Measurements from ENCODE around the gene CASKIN1. TPM values are rescaled to one million over a fixed set of nuclear protein-coding genes. Genes with fewer than 3 reads are reported as not detected.

The CASKIN1 gene
- total RNA-seq, 5 donors from 2014 or later (not counting 1 experiment from before 2014, with no cell fraction given), result 0.06 to 0.47 TPM; not detected in 3

DNA sequence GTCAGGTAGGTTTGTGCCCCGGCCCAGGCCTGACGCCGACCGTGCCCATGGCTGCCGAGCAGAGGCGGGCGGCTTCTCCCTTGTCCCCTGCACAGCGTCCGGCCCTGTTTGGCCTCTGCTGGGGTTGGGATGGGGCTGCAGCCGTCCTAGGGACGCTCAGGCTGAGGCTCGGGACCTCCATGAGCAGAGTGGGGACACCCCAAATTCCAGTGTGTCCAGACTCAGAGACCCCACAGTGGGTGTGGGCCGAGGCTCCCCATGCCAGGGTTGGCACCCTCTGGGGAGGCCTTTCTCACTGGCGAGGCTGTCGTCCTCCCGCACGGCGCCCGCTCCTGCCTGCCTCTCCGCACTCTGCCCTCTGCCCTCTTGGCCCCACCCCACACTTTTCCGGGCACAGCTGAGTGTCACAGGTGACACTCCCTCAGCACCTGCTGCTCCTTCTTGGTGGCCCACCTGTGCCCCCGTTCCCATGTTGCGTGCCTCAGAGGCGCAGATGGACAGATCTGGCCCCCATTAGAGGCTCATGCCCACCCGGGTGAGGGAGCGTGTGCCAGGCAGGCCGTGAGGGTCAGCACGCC is 24.7 kb downstream of the CASKIN1 start:
- H3K27ac Mint-ChIP-seq, result no peak overlapping the region
- H3K9me3 ChIP-seq, result no peaks in the 10 kb centered on the region
- H3K4me1 ChIP-seq (ENCODE audit: control insufficient read depth in 1 of 2, extremely low read depth in 1 of 2, insufficient read depth in 2 of 2, low read length in 2 of 2), result no peaks in the 10 kb centered on the region
- no peaks in the 10 kb centered on the region for H3K4me1 Mint-ChIP-seq
- no peak overlapping the region for H3K27ac ChIP-seq (ENCODE audit: low read length)
- no peaks in the 10 kb centered on the region for H3K9me3 Mint-ChIP-seq
- no peak overlapping the region for H3K4me3 ChIP-seq (ENCODE audit: control insufficient read depth in 1 of 2, extremely low read depth in 1 of 2, low read length in 1 of 2)
- POLR2A ChIA-PET, result no interaction called here
- ATAC-seq (replicated peaks in 1 of 4) (no peak), DNase-seq (no peak)
- no peaks in the 10 kb centered on the region for H3K27me3 Mint-ChIP-seq
- H3K36me3 ChIP-seq (ENCODE audit: control insufficient read depth in 2 of 2, extremely low read depth in 1 of 2, insufficient read depth in 1 of 2, low read length in 1 of 2), result peaks cover 33 to 39% of the 10 kb centered on the region in 2 donors
- CTCF ChIA-PET, result no interaction called here
- no peak overlapping the region for H3K4me3 Mint-ChIP-seq
- H3K36me3 Mint-ChIP-seq, result peaks cover 14% of the 10 kb centered on the region
- 99% methylated on average over 18 of the region's 28 CpGs for WGBS (ENCODE audit: insufficient coverage)
- no peaks in the 10 kb centered on the region for H3K27me3 ChIP-seq (replicated peaks in 1 of 2; ENCODE audit: control insufficient read depth in 2 of 2, extremely low read depth in 1 of 2, insufficient read depth in 2 of 2, low read length in 1 of 2)

DNA sequence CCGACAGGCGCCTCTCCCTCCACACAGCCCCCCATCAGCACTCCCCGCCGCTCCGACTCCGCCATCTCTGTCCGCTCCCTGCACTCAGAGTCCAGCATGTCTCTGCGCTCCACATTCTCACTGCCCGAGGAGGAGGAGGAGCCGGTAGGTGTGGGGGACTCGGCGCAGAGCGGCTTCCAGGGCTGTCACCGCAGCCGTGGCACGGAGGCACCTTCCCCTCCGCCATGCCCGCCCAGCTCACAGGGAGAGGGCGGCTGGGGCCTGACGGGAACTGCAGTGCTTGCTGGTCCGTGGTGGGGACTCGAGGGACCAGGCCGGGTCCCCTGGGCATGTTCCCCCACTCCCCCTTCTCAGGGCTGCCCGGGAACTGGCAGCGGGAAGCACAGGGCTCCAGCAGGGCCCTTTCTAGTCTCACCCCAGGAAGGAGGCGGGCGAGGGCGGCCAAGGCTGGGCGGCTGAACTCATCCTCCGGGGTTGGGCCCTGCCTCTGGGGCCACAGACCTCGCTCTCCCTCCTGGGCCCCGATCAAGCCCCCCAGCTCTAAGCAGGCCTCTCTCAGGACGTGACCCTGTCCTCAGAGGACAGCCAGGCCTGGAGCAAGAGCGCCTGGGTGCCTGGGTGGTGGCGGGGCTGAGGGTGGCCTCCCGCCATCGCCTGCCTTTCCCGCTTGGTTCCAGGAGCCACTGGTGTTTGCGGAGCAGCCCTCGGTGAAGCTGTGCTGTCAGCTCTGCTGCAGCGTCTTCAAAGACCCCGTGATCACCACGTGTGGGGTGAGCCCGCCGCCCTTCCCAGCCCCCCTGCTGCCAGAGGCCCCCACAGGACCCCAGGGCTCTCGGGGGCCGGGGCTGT is 25.6 kb downstream of the CASKIN1 start:
- Mint-ChIP-seq H3K4me3 (no peak overlapping the region), H3K27me3 (no peaks in the 10 kb centered on the region), H3K36me3 (peaks cover 12% of the 10 kb centered on the region), H3K27ac (no peak overlapping the region), H3K9me3 (no peaks in the 10 kb centered on the region), H3K4me1 (no peaks in the 10 kb centered on the region)
- POLR2A ChIA-PET, result no interaction called here
- WGBS (ENCODE audit: insufficient coverage), result 96% methylated on average over 34 of the region's 47 CpGs
- DNase-seq (no peak), ATAC-seq (replicated peaks in 1 of 4) (no peak)
- peaks cover 29 to 41% of the 10 kb centered on the region in 2 donors for H3K36me3 ChIP-seq (ENCODE audit: control insufficient read depth in 2 of 2, extremely low read depth in 1 of 2, insufficient read depth in 1 of 2, low read length in 1 of 2)
- no peaks in the 10 kb centered on the region for H3K4me1 ChIP-seq (ENCODE audit: control insufficient read depth in 1 of 2, extremely low read depth in 1 of 2, insufficient read depth in 2 of 2, low read length in 2 of 2)
- H3K9me3 ChIP-seq, result no peaks in the 10 kb centered on the region
- H3K4me3 ChIP-seq (ENCODE audit: control insufficient read depth in 1 of 2, extremely low read depth in 1 of 2, low read length in 1 of 2), result no peak overlapping the region
- CTCF ChIA-PET, result no interaction called here
- H3K27me3 ChIP-seq (replicated peaks in 1 of 2; ENCODE audit: control insufficient read depth in 2 of 2, extremely low read depth in 1 of 2, insufficient read depth in 2 of 2, low read length in 1 of 2), result no peaks in the 10 kb centered on the region
- H3K27ac ChIP-seq (ENCODE audit: low read length), result no peak overlapping the region

DNA sequence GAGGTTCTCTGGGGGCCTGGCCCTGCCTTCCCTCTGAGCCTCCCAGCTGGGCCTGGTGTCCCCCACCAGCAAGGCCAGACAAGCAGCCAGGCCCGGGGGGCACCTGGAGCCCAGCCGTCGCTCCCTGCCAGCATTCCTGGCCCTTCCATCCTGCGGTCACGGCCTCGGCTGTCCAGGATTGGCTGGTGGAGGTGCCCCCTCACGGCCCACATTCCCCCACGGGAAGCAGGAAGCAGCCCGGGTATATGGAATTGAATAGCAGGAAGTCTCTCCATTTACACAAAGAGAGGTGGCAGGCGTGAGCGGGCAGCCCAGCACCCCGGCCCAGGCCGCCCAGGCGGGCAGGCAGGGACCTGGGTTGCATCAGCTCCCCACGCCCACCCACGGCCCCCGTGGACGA is 26.3 kb downstream of the CASKIN1 start:
- Histone ChIP-seq H3K9me3 (no peaks in the 10 kb centered on the region), H3K4me1 (ENCODE audit: control insufficient read depth in 1 of 2, extremely low read depth in 1 of 2, insufficient read depth in 2 of 2, low read length in 2 of 2) (no peaks in the 10 kb centered on the region), H3K4me3 (ENCODE audit: control insufficient read depth in 1 of 2, extremely low read depth in 1 of 2, low read length in 1 of 2) (no peak overlapping the region), H3K27me3 (replicated peaks in 1 of 2; ENCODE audit: control insufficient read depth in 2 of 2, extremely low read depth in 1 of 2, insufficient read depth in 2 of 2, low read length in 1 of 2) (no peaks in the 10 kb centered on the region), H3K27ac (ENCODE audit: low read length) (no peak overlapping the region), H3K36me3 (ENCODE audit: control insufficient read depth in 2 of 2, extremely low read depth in 1 of 2, insufficient read depth in 1 of 2, low read length in 1 of 2) (peaks cover 24 to 36% of the 10 kb centered on the region in 2 donors)
- H3K4me1 Mint-ChIP-seq, result no peaks in the 10 kb centered on the region
- H3K4me3 Mint-ChIP-seq, result no peak overlapping the region
- no peaks in the 10 kb centered on the region for H3K27me3 Mint-ChIP-seq
- 95% methylated on average over 10 of the region's 18 CpGs for WGBS (ENCODE audit: insufficient coverage)
- no peak overlapping the region for H3K27ac Mint-ChIP-seq
- DNase-seq (no peak), ATAC-seq (replicated peaks in 1 of 4) (no peak)
- POLR2A ChIA-PET, result no interaction called here
- H3K36me3 Mint-ChIP-seq, result peaks cover 10% of the 10 kb centered on the region
- H3K9me3 Mint-ChIP-seq, result no peaks in the 10 kb centered on the region
- CTCF ChIA-PET, result no interaction called here

DNA sequence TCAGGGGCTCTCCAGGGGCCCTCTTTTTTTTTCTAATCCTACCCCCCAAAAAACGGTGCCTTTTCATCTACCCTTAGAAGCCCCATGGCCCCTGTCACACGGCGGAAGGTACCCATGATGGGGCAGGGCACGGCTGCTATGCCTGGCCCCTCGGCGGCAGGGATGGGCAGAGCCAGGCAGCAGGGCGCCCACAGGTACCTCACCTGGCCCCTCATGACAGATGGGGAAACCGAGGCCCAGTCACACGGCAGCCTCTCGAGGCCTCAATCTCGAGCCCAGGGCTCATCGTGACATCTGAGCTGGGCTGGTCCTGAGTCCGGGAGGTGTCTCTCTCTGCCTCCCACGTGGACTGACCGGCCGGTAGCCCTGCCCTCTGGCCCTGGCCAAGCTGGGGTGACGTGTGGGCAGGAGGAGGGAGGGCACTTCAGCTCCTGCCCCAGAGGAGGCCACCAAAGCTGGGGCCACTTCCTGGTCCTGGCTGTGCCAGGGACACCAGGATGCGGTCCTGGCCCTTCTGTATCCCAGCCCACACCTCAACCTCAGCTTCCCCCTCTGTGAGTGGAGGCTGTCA is 29.3 kb downstream of the CASKIN1 start:
- WGBS (ENCODE audit: insufficient coverage), result 97% methylated on average over 17 of the region's 18 CpGs
- ATAC-seq (replicated peaks in 1 of 4), result no peak
- CTCF ChIA-PET, result no interaction called here
- Mint-ChIP-seq H3K36me3 (peaks cover 3% of the 10 kb centered on the region), H3K9me3 (no peaks in the 10 kb centered on the region), H3K27ac (no peak overlapping the region), H3K4me1 (peaks cover 0 to 3% (median 2%) of the 10 kb centered on the region in 3 donors), H3K27me3 (no peaks in the 10 kb centered on the region), H3K4me3 (no peak overlapping the region)
- no peak for DNase-seq
- H3K27ac ChIP-seq (ENCODE audit: low read length), result no peak overlapping the region
- no peaks in the 10 kb centered on the region for H3K27me3 ChIP-seq (replicated peaks in 1 of 2; ENCODE audit: control insufficient read depth in 2 of 2, extremely low read depth in 1 of 2, insufficient read depth in 2 of 2, low read length in 1 of 2)
- POLR2A ChIA-PET, result no interaction called here
- no peak overlapping the region for H3K4me3 ChIP-seq (ENCODE audit: control insufficient read depth in 1 of 2, extremely low read depth in 1 of 2, low read length in 1 of 2)
- peaks cover 19 to 20% of the 10 kb centered on the region in 2 donors for H3K36me3 ChIP-seq (ENCODE audit: control insufficient read depth in 2 of 2, extremely low read depth in 1 of 2, insufficient read depth in 1 of 2, low read length in 1 of 2)
- H3K9me3 ChIP-seq, result no peaks in the 10 kb centered on the region
- H3K4me1 ChIP-seq (ENCODE audit: control insufficient read depth in 1 of 2, extremely low read depth in 1 of 2, insufficient read depth in 2 of 2, low read length in 2 of 2), result peaks cover 0 to 8% of the 10 kb centered on the region in 2 experiments

DNA sequence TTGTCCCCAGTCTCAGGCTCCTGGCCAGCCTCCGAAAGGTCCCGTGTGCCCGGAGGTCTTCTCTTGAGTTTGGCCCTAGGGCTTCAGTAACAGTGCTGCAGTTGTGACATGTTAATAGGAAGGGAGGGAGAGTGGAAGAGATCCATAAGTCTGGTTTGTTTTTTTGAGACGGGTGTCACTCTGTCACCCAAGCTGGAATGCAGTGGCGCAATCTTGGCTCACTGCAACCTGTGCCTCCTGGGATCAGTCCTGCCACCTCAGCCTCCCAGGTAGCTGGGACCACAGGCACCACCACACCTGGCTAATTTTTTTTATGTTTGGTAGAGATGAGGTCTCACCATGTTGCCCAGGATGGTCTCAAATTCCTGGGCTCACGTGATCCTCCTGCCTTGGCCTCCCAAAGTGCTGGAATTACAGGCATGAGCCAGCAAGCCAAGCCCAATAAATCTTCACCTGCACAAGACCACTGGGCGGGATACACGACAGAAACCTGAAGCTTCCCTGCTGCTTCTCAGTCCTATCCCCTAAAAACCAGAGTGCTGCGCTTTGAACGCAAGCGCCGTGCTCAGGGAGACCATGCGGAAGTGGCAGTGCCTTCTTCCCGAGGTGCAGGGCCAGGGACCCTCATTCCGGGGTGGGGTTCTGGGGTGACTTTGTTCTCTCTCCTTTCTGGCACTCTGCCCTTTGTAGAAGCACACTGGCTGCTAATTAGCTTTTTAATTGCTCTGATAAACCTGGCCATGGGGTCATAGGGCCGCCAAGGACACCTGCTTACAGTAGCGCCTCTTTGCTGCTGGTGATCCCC is 29.9 kb downstream of the CASKIN1 start:
- DNase-seq (no peak), ATAC-seq (replicated peaks in 1 of 4) (no peak)
- 97% methylated on average over 13 of the region's 17 CpGs for WGBS (ENCODE audit: insufficient coverage)
- H3K4me3 Mint-ChIP-seq, result no peak overlapping the region
- H3K27ac ChIP-seq (ENCODE audit: low read length), result no peak overlapping the region
- H3K27me3 Mint-ChIP-seq, result no peaks in the 10 kb centered on the region
- CTCF ChIA-PET, result no interaction called here
- no peaks in the 10 kb centered on the region for H3K9me3 Mint-ChIP-seq
- no peaks in the 10 kb centered on the region for H3K9me3 ChIP-seq
- H3K4me3 ChIP-seq (ENCODE audit: control insufficient read depth in 1 of 2, extremely low read depth in 1 of 2, low read length in 1 of 2), result no peak overlapping the region
- peaks cover 0 to 3% (median 2%) of the 10 kb centered on the region in 3 donors for H3K4me1 Mint-ChIP-seq
- POLR2A ChIA-PET, result no interaction called here
- H3K27me3 ChIP-seq (replicated peaks in 1 of 2; ENCODE audit: control insufficient read depth in 2 of 2, extremely low read depth in 1 of 2, insufficient read depth in 2 of 2, low read length in 1 of 2), result no peaks in the 10 kb centered on the region
- H3K27ac Mint-ChIP-seq, result no peak overlapping the region
- peaks cover 3% of the 10 kb centered on the region for H3K36me3 Mint-ChIP-seq
- H3K4me1 ChIP-seq (ENCODE audit: control insufficient read depth in 1 of 2, extremely low read depth in 1 of 2, insufficient read depth in 2 of 2, low read length in 2 of 2), result peaks cover 0 to 9% of the 10 kb centered on the region in 2 experiments
- peaks cover 14 to 20% of the 10 kb centered on the region in 2 donors for H3K36me3 ChIP-seq (ENCODE audit: control insufficient read depth in 2 of 2, extremely low read depth in 1 of 2, insufficient read depth in 1 of 2, low read length in 1 of 2)

DNA sequence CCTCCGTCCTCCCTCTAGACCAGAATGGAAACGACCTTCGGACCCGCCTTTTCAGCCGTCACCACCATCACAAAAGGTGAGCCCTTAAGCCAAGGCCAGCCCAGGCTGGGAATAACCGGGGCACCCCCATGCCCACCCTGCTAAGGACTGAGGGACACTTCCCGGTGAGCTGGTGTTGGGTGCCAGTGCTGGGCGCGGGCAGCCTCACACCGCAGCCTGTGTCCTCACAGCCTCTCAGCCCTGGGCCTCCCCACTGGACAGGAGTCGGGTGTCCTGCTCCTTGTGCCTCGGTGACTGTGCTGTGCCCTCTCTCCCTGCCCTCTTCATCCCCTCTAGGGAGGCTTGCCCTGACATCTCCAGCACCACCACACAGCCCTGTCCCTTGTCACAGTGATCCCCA is 30.5 kb downstream of the CASKIN1 start:
- Mint-ChIP-seq H3K27ac (no peak overlapping the region), H3K4me3 (no peak overlapping the region), H3K36me3 (peaks cover 3% of the 10 kb centered on the region), H3K4me1 (peaks cover 0 to 3% (median 2%) of the 10 kb centered on the region in 3 donors), H3K27me3 (no peaks in the 10 kb centered on the region), H3K9me3 (no peaks in the 10 kb centered on the region)
- no peak overlapping the region for H3K4me3 ChIP-seq (ENCODE audit: control insufficient read depth in 1 of 2, extremely low read depth in 1 of 2, low read length in 1 of 2)
- peaks cover 0 to 10% of the 10 kb centered on the region in 2 experiments for H3K4me1 ChIP-seq (ENCODE audit: control insufficient read depth in 1 of 2, extremely low read depth in 1 of 2, insufficient read depth in 2 of 2, low read length in 2 of 2)
- 96% methylated on average over 12 of the region's 12 CpGs for WGBS (ENCODE audit: insufficient coverage)
- ATAC-seq (replicated peaks in 1 of 4) (no peak), DNase-seq (no peak)
- ChIA-PET POLR2A (no interaction called here), CTCF (no interaction called here)
- H3K36me3 ChIP-seq (ENCODE audit: control insufficient read depth in 2 of 2, extremely low read depth in 1 of 2, insufficient read depth in 1 of 2, low read length in 1 of 2), result peaks cover 14 to 19% of the 10 kb centered on the region in 2 donors
- H3K27ac ChIP-seq (ENCODE audit: low read length), result no peak overlapping the region
- H3K27me3 ChIP-seq (replicated peaks in 1 of 2; ENCODE audit: control insufficient read depth in 2 of 2, extremely low read depth in 1 of 2, insufficient read depth in 2 of 2, low read length in 1 of 2), result no peaks in the 10 kb centered on the region
- H3K9me3 ChIP-seq, result no peaks in the 10 kb centered on the region
